AG09319 (cell line): ENCODE results near the gene KLK8.

ENCODE experiments used
- DNase-seq: peaks from one replicate; pipeline ENCODE4 v3.0.0-alpha.2; 2010; ENCODE audit warnings: low read depth; ENCODE audit errors: extremely low read depth
- TF ChIP-seq, protein P1 (sequence below): IDR thresholded peaks from 2 replicates; pipeline ENCODE4 v1.5.1; 2011; ENCODE audit warnings: low read depth, mild to moderate bottlenecking, inconsistent platforms, low read length, moderate library complexity

Gene KLK8

DNA sequence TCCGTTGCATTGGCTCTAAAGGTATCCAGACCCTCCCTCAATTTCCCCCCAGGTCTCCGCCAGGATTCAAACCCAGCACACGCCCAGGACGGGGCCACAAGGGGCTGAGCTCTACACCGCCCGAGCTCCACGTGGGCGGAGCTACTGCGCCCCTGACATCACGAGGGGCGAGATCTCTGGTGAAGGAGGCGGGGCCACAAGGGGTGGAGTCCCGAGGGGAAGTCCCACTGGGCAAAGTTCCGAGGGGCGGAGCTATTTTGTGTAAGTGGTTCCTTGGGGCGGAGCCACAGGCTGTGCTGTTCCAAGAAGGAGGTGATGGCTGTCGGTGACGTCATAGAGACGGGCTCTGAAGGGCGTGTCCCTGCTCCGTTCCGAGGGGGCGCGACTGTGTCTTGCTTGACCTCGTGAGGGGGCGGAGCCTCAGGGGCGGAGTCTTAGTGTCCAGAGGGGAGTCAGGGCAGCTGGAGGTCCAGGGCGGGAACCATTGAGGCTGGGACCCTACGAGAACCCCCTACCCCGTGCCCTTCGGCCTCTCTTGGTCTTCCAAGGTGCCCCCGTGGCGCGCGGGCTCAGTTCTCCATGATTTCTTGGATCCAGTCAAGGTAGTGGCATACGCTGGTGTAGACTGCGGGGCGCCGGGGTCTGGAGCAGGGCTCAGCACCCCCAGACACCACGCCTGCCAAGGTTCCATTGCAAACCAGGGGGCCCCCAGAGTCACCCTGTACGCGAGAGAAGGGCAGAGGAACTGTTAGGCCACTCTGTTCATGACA, 1.3 kb upstream of the KLK8 start:
- TF ChIP-seq, protein P1, sequence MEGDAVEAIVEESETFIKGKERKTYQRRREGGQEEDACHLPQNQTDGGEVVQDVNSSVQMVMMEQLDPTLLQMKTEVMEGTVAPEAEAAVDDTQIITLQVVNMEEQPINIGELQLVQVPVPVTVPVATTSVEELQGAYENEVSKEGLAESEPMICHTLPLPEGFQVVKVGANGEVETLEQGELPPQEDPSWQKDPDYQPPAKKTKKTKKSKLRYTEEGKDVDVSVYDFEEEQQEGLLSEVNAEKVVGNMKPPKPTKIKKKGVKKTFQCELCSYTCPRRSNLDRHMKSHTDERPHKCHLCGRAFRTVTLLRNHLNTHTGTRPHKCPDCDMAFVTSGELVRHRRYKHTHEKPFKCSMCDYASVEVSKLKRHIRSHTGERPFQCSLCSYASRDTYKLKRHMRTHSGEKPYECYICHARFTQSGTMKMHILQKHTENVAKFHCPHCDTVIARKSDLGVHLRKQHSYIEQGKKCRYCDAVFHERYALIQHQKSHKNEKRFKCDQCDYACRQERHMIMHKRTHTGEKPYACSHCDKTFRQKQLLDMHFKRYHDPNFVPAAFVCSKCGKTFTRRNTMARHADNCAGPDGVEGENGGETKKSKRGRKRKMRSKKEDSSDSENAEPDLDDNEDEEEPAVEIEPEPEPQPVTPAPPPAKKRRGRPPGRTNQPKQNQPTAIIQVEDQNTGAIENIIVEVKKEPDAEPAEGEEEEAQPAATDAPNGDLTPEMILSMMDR: no peak
- DNase-seq: no peak

DNA sequence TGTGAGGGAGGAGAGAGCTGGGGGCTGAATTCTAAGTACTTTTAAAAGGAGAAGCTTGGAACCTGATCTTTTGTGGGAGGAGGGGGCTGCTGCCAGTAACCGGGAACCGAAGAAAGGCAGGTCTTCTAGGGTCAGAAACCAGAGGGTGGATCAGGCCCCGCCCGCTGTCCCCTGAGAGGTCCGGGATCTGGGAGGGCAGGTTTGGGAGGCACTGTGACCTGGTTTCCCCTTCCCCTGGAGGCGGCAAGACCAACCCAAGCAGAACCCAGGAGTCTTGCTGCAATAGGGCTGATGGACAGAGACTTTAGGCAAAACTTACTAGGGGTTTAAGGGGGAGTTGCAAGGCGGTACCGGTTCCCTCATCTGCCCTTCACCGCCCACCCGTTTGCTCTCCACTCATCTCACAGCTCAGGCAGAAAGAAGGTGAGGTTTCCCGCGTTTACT, 707 bp upstream of the KLK8 start:
- TF ChIP-seq, protein P1: no peak
- no peak for DNase-seq

DNA sequence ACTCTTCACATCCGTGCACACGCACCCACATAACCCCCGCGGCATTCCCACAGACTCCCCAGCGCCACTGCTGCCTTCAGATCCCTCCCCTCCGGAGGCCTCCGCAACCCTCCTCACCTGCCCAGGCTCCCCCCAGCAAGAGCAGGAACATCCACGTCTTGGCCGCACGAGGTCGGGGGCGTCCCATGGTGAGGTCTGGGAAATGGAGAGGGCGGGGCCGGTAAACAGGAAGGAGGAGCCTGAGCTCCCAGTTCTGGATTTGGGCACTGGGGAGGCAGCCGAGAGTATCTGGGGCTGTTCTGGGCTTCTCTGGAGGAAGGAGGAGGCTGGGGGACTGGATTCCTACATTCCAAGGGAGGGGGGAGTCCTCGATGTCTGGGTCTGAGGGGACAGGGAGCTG, 423 bp downstream of the KLK8 start:
- TF ChIP-seq, protein P1: no peak
- DNase-seq: no peak

DNA sequence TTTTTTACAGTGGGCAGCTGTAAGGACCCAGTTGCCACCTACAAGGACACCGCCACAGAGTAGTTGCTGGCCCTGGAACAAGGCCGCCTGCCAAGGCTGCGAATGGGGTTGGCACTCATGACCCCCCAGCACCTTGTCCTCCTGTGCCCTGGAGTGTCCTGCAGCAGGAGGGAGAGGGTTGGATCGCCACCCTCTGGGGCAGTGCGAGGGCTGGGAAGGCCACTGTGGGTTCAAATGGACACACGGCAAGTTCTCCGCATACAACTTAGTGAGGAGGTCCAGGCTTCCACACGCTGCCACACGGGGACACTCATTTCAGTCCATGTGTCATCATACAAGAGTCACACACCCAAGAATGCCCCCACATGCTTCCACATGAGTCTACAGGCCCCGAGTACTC, 978 bp downstream of the KLK8 start:
- TF ChIP-seq, protein P1: no peak
- DNase-seq: no peak

DNA sequence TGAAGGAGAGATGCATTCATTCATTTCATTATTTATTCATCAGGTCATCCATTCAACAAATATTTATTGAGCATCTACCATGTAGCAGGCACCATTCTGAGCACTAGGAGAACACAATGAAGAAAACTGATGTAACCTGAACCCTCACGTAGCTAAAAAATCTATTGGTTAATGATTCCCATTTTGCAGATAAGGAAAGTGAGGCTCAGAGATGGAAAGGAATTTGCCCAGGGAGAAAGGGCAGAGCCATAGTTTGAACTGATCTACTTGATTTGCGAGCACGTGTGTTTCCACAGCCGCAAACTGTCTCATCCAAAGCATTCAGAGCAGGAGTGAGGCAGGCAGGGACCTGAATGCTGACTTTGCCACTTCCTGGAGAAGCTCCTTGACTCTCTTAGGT, 2.7 kb downstream of the KLK8 start:
- DNase-seq: no peak
- TF ChIP-seq, protein P1: no peak

DNA sequence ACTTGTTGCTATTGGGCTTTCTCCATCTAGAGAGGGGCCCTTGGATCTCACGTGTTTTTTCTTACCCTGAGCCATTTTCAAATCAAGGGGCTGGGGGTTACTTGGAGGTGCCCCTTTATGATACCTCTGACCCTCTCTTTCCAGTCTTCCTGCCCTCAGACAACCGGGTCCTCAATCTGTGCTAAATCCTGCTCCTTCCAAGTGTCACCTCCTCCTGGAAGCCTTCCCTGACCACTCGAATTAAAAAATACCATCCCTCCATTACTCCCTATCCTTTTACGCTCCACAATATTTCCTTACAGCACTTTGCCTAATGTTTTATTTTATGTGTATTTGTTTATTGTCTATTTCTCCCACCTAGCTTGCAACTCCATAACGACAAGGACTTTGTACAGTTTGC, 3.3 kb downstream of the KLK8 start:
- TF ChIP-seq, protein P1: no peak
- DNase-seq: no peak

DNA sequence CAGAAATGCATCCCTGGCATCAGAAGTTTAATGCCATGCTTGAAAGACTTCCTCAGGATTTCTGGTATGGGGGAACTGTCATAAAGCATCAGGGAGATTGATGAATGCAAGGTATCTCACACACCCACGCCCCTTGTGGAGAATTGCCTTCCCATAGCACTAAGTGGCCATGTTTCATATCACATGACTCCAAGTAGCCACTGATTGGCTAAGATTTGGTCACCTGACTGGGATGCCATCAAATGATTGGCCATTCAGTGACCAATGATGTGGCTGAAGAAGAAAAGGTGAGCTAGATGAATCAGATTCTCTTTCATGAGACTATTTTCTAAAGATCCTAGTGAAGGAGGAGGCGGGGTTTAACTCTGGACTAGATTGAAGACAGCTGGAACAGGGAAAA, 7.3 kb downstream of the KLK8 start:
- TF ChIP-seq, protein P1: no peak
- no peak for DNase-seq
